ENCODE results near the gene JARID2.

- TF ChIP-seq POLR2A (IDR thresholded peaks at IDR 0.05; ENCODE audit: extremely low read depth, insufficient read length) (no peak), CTCF (IDR thresholded peaks at IDR 0.05; ENCODE audit: low read depth, low read length) (no peak)
Observed at GRCh38 chr6:15322184-15322583, 76.3 kb downstream of the JARID2 start.

Data from NB4 (cell line).